Esophagus muscularis mucosa (tissue), 3 donors: ENCODE measurements around the gene CARMIL1.

Experiments
- CTCF ChIP-seq, 3 experiments: fragments of 200-600 bp in 2 of 3; fragments of 450-650 bp in 1 of 3; sonication (generic) in 2 of 3; IDR thresholded peaks; one replicate each; pipeline ENCODE4 v1.5.1; 2017 to 2019; ENCODE audit warnings: antibody characterized with exemption in 3 of 3, mild to moderate bottlenecking in 2 of 3, moderate library complexity in 1 of 3
- POLR2A ChIP-seq: fragments of 450-650 bp; IDR thresholded peaks from one replicate; pipeline ENCODE4 v1.6.1; 2017; ENCODE audit warnings: antibody characterized with exemption, moderate library complexity, mild to moderate bottlenecking, low read depth
- POLR2AphosphoS5 ChIP-seq, 2 donors: sonication (generic); formaldehyde crosslinking; IDR thresholded peaks; one replicate each; pipeline ENCODE4 v1.6.1; 2017; ENCODE audit warnings: antibody characterized with exemption in 2 of 2

DNA sequence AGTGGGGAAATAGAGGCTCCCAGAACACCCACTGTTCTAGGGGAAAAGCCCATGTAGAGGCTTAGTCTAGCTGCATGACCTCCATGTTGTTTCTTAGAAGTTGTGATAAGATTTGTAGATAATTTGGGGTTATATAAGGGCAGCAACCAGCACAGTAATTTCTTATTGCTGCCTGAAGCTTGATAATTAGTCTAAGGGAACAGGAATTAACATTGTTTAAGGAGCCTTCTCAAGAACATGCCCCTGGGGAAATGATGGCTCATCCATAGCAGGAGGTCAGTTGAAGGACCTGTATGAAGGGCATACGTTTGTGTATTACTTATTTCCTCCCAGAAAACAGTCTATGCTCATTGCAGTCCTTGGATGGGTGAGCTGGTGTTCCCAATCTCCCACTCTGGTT is 202.1 kb downstream of the CARMIL1 start:
- TF ChIP-seq CTCF (IDR thresholded peaks at IDR 0.05): no peak
- TF ChIP-seq POLR2A: no peak
- TF ChIP-seq POLR2AphosphoS5 (IDR thresholded peaks at IDR 0.05): no peak
